ENCODE results near the gene RASSF4. TPM values are rescaled to one million over a fixed set of nuclear protein-coding genes. Genes with fewer than 3 reads are reported as not detected.

Gene RASSF4
- total RNA-seq, 1 experiment from 2014 or later = 11.5 TPM

DNA sequence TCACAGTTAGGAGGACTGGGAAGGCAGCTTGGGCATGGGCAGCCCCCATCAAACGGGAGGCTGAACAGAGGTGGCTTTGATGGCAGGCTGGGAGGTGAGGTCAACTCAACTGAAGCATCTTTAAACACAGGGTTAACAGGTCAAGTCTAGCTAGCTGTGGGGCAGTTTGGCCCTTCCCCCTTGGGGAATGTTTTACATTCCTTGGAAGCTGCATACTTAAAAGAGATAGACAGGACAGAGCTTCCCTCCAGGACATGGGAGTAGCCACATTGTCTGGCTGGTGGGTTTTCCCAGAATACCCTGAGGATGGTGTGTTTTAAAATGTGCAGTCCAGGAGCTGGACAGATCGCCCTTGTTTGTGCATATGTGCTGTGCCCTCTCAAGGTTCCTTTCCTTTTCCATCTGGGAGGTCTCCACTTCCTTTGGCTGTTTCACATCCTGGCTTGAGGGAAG lies 6.8 kb upstream of the RASSF4 start:
- Histone ChIP-seq H3K56ac (ENCODE audit: insufficient read length, low read depth, low read length) (no peak overlapping the region), H3K4me1 (ENCODE audit: insufficient read depth, low read length) (peaks cover 7% of the 10 kb centered on the region), H3K27me3 (ENCODE audit: insufficient read depth, low read length) (no peaks in the 10 kb centered on the region), H2AK5ac (ENCODE audit: insufficient read length, low read length) (no peak overlapping the region), H3K79me2 (ENCODE audit: insufficient read depth, low read length) (no peaks in the 10 kb centered on the region), H4K20me1 (ENCODE audit: control insufficient read depth, insufficient read depth, insufficient read length) (no peaks in the 10 kb centered on the region), H3K79me1 (ENCODE audit: insufficient read depth, low read depth, low read length, poor library complexity, severe bottlenecking) (no peaks in the 10 kb centered on the region), H2BK5ac (ENCODE audit: insufficient read length, low read length) (no peak overlapping the region), H3K9ac (ENCODE audit: extremely low read depth, insufficient read length, low read length) (no peak overlapping the region), H3T11ph (ENCODE audit: low read length) (no peak overlapping the region), H2BK12ac (ENCODE audit: insufficient read length, low read depth, low read length) (peak overlapping the region; percentile 84), H3K14ac (ENCODE audit: insufficient read depth, low read length) (no peak overlapping the region), H2BK120ac (ENCODE audit: low read depth, low read length, poor library complexity, severe bottlenecking) (no peak overlapping the region), H3K23ac (ENCODE audit: insufficient read length, low read depth, low read length) (no peak overlapping the region), H4K8ac (replicated peaks; ENCODE audit: insufficient read length, low read depth, low read length) (no peak overlapping the region), H3K23me2 (ENCODE audit: insufficient read length, low read depth, low read length, poor library complexity, severe bottlenecking) (no peaks in the 10 kb centered on the region), H3K18ac (ENCODE audit: insufficient read length, low read depth, low read length) (no peak overlapping the region), H3K4me2 (ENCODE audit: insufficient read depth, insufficient read length, low read length) (no peak overlapping the region), H3K27ac (ENCODE audit: insufficient read length, low read depth, low read length) (no peak overlapping the region), H3K9me3 (ENCODE audit: control insufficient read depth, low read depth, low read length) (no peaks in the 10 kb centered on the region), H2BK20ac (ENCODE audit: low read depth, low read length, poor library complexity, severe bottlenecking) (no peak overlapping the region), H2AFZ (ENCODE audit: low read length) (no peak overlapping the region), H4K91ac (ENCODE audit: insufficient read length, low read depth, low read length) (no peak overlapping the region), H2BK15ac (ENCODE audit: low read depth, low read length) (no peak overlapping the region), H4K5ac (ENCODE audit: insufficient read length, low read depth, low read length) (no peak overlapping the region), H3K4ac (ENCODE audit: low read depth, low read length) (no peak overlapping the region)
- no CpG with 5 or more reads among the region's 2 CpGs for WGBS (ENCODE audit: extremely low coverage, insufficient read length, low lambda C conversion rate)
- Mint-ChIP-seq H3K4me3 (no peak overlapping the region), H3K9me3 (no peaks in the 10 kb centered on the region), H3K36me3 (ENCODE audit: insufficient read depth in 1 of 3, low read depth in 3 of 3) (peaks cover 5 to 18% (median 9%) of the 10 kb centered on the region in 3 experiments; a peak in 6 of 7 replicates), H3K4me1 (peaks cover 31% of the 10 kb centered on the region in 2 experiments), H3K27ac (no peak overlapping the region; a peak in 1 of 7 replicates), H3K27me3 (ENCODE audit: low read depth) (no peaks in the 10 kb centered on the region; the same call in 1 of the 2 replicates)
- DNase-seq = peak; percentile 35
- TF ChIP-seq, protein P1, sequence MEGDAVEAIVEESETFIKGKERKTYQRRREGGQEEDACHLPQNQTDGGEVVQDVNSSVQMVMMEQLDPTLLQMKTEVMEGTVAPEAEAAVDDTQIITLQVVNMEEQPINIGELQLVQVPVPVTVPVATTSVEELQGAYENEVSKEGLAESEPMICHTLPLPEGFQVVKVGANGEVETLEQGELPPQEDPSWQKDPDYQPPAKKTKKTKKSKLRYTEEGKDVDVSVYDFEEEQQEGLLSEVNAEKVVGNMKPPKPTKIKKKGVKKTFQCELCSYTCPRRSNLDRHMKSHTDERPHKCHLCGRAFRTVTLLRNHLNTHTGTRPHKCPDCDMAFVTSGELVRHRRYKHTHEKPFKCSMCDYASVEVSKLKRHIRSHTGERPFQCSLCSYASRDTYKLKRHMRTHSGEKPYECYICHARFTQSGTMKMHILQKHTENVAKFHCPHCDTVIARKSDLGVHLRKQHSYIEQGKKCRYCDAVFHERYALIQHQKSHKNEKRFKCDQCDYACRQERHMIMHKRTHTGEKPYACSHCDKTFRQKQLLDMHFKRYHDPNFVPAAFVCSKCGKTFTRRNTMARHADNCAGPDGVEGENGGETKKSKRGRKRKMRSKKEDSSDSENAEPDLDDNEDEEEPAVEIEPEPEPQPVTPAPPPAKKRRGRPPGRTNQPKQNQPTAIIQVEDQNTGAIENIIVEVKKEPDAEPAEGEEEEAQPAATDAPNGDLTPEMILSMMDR (conservative IDR thresholded peaks at IDR 0.05) = no peak
